WTC11 (cell line): ENCODE measurements around the gene CARS2. TPM values are rescaled to one million over a fixed set of nuclear protein-coding genes. Genes with fewer than 3 reads are reported as not detected.

Experiments used
- ATAC-seq: fragments of 200-7000 bp; cut with Tn5 transposase; 2 replicates; pipeline ENCODE4 v1.10.0; 2021; ENCODE audit warnings: mild to moderate bottlenecking, moderate library complexity
- CTCF ChIA-PET: fragments of 300-600 bp; sonication (Branson Sonifier 250); formaldehyde crosslinking; loops from one replicate; lab custom pipeline; 2021; ENCODE audit warnings: antibody characterized with exemption; lab: Charles Lee
- POLR2A ChIA-PET: fragments of 350-600 bp; sonication (Branson Sonifier 250); formaldehyde crosslinking; loops from one replicate; lab custom pipeline; 2021; ENCODE audit warnings: antibody characterized with exemption; lab: Charles Lee
- DNase-seq: peaks from one replicate; pipeline ENCODE4 v3.0.0; 2021; ENCODE audit warnings: low spot score
- H3K27ac Mint-ChIP-seq: 2 replicates; pipeline ENCODE4 v1.8.0; 2021; ENCODE audit warnings: mixed read lengths
- H3K27me3 Mint-ChIP-seq: 2 replicates; pipeline ENCODE4 v1.8.0; 2021; ENCODE audit warnings: low read depth, mild to moderate bottlenecking, moderate library complexity, mixed read lengths
- H3K36me3 Mint-ChIP-seq: 2 replicates; pipeline ENCODE4 v1.8.0; 2021; ENCODE audit warnings: mixed read lengths
- H3K4me1 Mint-ChIP-seq: 2 replicates; pipeline ENCODE4 v1.8.0; 2022; ENCODE audit warnings: mixed read lengths
- H3K4me3 Mint-ChIP-seq: 2 replicates; pipeline ENCODE4 v1.8.0; 2021; ENCODE audit warnings: mild to moderate bottlenecking, moderate library complexity, mixed read lengths
- H3K9me3 Mint-ChIP-seq: 2 replicates; pipeline ENCODE4 v1.8.0; 2021; ENCODE audit warnings: mixed read lengths
- CREM ChIP-seq: sonication (generic); formaldehyde crosslinking; IDR thresholded peaks from 2 replicates; pipeline ENCODE4 v1.8.1; 2022; ENCODE audit warnings: mild to moderate bottlenecking, missing genetic modification reagents, moderate library complexity
- ELF4 ChIP-seq: sonication (generic); formaldehyde crosslinking; IDR thresholded peaks from 2 replicates; pipeline ENCODE4 v1.8.1; 2022; ENCODE audit warnings: low read depth, mild to moderate bottlenecking, moderate library complexity, missing genetic modification reagents
- ETV6 ChIP-seq: sonication (generic); formaldehyde crosslinking; IDR thresholded peaks from 2 replicates; pipeline ENCODE4 v1.8.1; 2022; ENCODE audit warnings: mild to moderate bottlenecking, missing genetic modification reagents
- GRHL2 ChIP-seq: fragments of 250-450 bp; sonication (Bioruptor Pico); IDR thresholded peaks from 2 replicates; pipeline ENCODE4 v1.8.0; 2022; ENCODE audit warnings: mild to moderate bottlenecking, moderate library complexity; ENCODE audit not compliant: insufficient replicate concordance, severe bottlenecking
- JAZF1 ChIP-seq: fragments of 250-450 bp; sonication (Bioruptor Pico); IDR thresholded peaks from 2 replicates; pipeline ENCODE4 v1.9.0; 2021; ENCODE audit warnings: moderate library complexity, mild to moderate bottlenecking, inconsistent platforms
- JUN ChIP-seq: sonication (generic); formaldehyde crosslinking; IDR thresholded peaks from 2 replicates; pipeline ENCODE4 v1.8.0; 2023; ENCODE audit warnings: mild to moderate bottlenecking, missing genetic modification reagents
- OVOL2 ChIP-seq: fragments of 250-450 bp; sonication (Bioruptor Pico); IDR thresholded peaks from 2 replicates; pipeline ENCODE4 v1.9.0; 2021; ENCODE audit warnings: mild to moderate bottlenecking, borderline replicate concordance
- ZNF121 ChIP-seq: sonication (generic); formaldehyde crosslinking; IDR thresholded peaks from 2 replicates; pipeline ENCODE4 v1.8.0; 2023; ENCODE audit warnings: missing genetic modification reagents
- ZNF416 ChIP-seq: fragments of 250-450 bp; sonication (Bioruptor Pico); IDR thresholded peaks from 2 replicates; pipeline ENCODE4 v1.9.0; 2021; ENCODE audit warnings: mild to moderate bottlenecking, inconsistent platforms
- ZNF671 ChIP-seq: fragments of 250-450 bp; sonication (Bioruptor Pico); IDR thresholded peaks from 2 replicates; pipeline ENCODE4 v1.8.0; 2021; ENCODE audit warnings: mild to moderate bottlenecking
- total RNA-seq: library from RNA; stranded (reverse); gene quantifications from 3 replicates; pipeline ENCODE4 v1.2.3, GENCODE V29; 2021
- TF ChIP-seq, protein P1 (sequence below): sonication (generic); formaldehyde crosslinking; conservative IDR thresholded peaks from 2 replicates; pipeline ENCODE4 v1.8.1; 2023; ENCODE audit warnings: mild to moderate bottlenecking, low read depth, missing genetic modification reagents, moderate library complexity
- TF ChIP-seq, protein P2 (sequence below): sonication (generic); formaldehyde crosslinking; IDR thresholded peaks from 2 replicates; pipeline ENCODE4 v1.8.0; 2022; ENCODE audit warnings: mild to moderate bottlenecking, missing genetic modification reagents
- TF ChIP-seq, protein P3 (sequence below): sonication (generic); formaldehyde crosslinking; IDR thresholded peaks from 2 replicates; pipeline ENCODE4 v1.8.1; 2022; ENCODE audit warnings: missing genetic modification reagents, borderline replicate concordance
- TF ChIP-seq, protein P4 (sequence below): sonication (generic); formaldehyde crosslinking; IDR thresholded peaks from 2 replicates; pipeline ENCODE4 v1.8.0; 2023; ENCODE audit warnings: missing genetic modification reagents, mild to moderate bottlenecking, borderline replicate concordance
- TF ChIP-seq, protein P5 (sequence below): sonication (generic); formaldehyde crosslinking; IDR thresholded peaks from 2 replicates; pipeline ENCODE4 v1.8.1; 2023; ENCODE audit warnings: mild to moderate bottlenecking, missing genetic modification reagents
- TF ChIP-seq, protein P6 (sequence below): sonication (generic); formaldehyde crosslinking; IDR thresholded peaks from 2 replicates; pipeline ENCODE4 v1.8.0; 2022; ENCODE audit warnings: mild to moderate bottlenecking, missing genetic modification reagents
- TF ChIP-seq, protein P7 (sequence below): sonication (generic); formaldehyde crosslinking; IDR thresholded peaks from 2 replicates; pipeline ENCODE4 v1.8.0; 2023; ENCODE audit warnings: mild to moderate bottlenecking, missing genetic modification reagents

CARS2 gene
- total RNA-seq, 1 experiment from 2014 or later, result 39.9 TPM

DNA sequence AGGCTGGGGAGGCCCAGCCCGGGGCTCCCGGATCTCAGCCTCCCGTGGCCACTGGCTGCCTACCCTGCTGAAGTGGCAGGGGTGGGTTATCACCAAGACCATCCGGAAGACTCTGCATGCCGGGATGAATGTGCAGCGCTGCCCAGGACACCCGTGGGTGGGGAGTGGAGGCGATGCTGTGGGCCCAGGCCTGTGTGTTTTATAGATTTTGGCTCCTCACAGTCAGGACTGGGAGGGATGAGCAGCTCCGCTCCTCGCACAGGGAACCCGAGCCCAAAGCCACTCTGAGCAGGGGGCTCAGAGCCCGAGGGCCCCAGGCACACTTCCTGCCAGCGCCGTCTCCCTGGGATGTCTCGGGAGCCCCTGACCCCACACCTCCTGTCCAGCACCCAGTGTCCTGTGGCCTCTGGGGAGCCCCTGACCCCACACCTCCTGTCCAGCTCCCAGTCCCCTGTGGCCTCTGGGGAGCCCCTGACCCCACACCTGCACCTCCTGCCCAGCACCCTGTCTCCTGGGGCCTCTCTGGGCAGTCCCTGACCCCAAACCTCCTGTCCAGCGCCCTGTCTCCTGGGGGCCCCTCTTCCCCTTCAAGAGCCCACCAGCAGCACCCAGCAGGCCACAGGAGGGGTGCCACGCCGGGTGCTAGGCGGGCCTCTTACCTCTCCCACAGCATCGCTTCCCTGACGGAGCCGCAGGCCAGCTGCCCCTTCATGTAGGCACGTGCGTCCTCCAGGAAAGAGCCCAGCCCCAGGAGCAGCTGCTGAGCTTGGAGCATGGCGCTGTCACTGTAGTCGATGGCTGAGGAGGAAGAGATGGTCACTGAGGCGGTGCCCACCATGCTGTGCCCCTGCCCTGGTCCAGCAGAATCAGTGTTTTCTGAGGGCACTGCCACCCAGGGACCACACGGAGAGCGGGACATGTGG lies 59.2 kb downstream of the CARS2 start:
- Mint-ChIP-seq H3K36me3 (peaks cover 12% of the 10 kb centered on the region; the same call in 1 of the 2 replicates), H3K4me1 (peaks cover 4% of the 10 kb centered on the region), H3K27ac (no peak overlapping the region), H3K27me3 (no peaks in the 10 kb centered on the region), H3K4me3 (no peak overlapping the region), H3K9me3 (no peaks in the 10 kb centered on the region)
- DNase-seq (no peak), ATAC-seq (no peak)
- CTCF ChIA-PET, result interaction anchor here (0.8 to 1.3 kb wide), 2 partner anchors 20 to 53 kb away, joined by 3 to 4 read pairs; no protein-coding TSS in a partner anchor
- POLR2A ChIA-PET, result no interaction called here
- no peak for TF ChIP-seq JUN (CRISPR knock-in tag)
- no peak for TF ChIP-seq ELF4 (CRISPR knock-in tag)
- TF ChIP-seq, protein P1, sequence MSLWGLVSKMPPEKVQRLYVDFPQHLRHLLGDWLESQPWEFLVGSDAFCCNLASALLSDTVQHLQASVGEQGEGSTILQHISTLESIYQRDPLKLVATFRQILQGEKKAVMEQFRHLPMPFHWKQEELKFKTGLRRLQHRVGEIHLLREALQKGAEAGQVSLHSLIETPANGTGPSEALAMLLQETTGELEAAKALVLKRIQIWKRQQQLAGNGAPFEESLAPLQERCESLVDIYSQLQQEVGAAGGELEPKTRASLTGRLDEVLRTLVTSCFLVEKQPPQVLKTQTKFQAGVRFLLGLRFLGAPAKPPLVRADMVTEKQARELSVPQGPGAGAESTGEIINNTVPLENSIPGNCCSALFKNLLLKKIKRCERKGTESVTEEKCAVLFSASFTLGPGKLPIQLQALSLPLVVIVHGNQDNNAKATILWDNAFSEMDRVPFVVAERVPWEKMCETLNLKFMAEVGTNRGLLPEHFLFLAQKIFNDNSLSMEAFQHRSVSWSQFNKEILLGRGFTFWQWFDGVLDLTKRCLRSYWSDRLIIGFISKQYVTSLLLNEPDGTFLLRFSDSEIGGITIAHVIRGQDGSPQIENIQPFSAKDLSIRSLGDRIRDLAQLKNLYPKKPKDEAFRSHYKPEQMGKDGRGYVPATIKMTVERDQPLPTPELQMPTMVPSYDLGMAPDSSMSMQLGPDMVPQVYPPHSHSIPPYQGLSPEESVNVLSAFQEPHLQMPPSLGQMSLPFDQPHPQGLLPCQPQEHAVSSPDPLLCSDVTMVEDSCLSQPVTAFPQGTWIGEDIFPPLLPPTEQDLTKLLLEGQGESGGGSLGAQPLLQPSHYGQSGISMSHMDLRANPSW, result no peak
- no peak for TF ChIP-seq ETV6 (CRISPR knock-in tag)
- TF ChIP-seq ZNF121 (CRISPR knock-in tag), result no peak
- TF ChIP-seq OVOL2 (CRISPR knock-in tag), result no peak
- TF ChIP-seq, protein P2, sequence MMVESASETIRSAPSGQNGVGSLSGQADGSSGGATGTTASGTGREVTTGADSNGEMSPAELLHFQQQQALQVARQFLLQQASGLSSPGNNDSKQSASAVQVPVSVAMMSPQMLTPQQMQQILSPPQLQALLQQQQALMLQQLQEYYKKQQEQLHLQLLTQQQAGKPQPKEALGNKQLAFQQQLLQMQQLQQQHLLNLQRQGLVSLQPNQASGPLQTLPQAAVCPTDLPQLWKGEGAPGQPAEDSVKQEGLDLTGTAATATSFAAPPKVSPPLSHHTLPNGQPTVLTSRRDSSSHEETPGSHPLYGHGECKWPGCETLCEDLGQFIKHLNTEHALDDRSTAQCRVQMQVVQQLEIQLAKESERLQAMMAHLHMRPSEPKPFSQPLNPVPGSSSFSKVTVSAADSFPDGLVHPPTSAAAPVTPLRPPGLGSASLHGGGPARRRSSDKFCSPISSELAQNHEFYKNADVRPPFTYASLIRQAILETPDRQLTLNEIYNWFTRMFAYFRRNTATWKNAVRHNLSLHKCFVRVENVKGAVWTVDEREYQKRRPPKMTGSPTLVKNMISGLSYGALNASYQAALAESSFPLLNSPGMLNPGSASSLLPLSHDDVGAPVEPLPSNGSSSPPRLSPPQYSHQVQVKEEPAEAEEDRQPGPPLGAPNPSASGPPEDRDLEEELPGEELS (CRISPR knock-in tag), result no peak
- TF ChIP-seq, protein P3, sequence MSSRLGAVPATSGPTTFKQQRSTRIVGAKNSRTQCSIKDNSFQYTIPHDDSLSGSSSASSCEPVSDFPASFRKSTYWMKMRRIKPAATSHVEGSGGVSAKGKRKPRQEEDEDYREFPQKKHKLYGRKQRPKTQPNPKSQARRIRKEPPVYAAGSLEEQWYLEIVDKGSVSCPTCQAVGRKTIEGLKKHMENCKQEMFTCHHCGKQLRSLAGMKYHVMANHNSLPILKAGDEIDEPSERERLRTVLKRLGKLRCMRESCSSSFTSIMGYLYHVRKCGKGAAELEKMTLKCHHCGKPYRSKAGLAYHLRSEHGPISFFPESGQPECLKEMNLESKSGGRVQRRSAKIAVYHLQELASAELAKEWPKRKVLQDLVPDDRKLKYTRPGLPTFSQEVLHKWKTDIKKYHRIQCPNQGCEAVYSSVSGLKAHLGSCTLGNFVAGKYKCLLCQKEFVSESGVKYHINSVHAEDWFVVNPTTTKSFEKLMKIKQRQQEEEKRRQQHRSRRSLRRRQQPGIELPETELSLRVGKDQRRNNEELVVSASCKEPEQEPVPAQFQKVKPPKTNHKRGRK (CRISPR knock-in tag), result no peak
- TF ChIP-seq, protein P4, sequence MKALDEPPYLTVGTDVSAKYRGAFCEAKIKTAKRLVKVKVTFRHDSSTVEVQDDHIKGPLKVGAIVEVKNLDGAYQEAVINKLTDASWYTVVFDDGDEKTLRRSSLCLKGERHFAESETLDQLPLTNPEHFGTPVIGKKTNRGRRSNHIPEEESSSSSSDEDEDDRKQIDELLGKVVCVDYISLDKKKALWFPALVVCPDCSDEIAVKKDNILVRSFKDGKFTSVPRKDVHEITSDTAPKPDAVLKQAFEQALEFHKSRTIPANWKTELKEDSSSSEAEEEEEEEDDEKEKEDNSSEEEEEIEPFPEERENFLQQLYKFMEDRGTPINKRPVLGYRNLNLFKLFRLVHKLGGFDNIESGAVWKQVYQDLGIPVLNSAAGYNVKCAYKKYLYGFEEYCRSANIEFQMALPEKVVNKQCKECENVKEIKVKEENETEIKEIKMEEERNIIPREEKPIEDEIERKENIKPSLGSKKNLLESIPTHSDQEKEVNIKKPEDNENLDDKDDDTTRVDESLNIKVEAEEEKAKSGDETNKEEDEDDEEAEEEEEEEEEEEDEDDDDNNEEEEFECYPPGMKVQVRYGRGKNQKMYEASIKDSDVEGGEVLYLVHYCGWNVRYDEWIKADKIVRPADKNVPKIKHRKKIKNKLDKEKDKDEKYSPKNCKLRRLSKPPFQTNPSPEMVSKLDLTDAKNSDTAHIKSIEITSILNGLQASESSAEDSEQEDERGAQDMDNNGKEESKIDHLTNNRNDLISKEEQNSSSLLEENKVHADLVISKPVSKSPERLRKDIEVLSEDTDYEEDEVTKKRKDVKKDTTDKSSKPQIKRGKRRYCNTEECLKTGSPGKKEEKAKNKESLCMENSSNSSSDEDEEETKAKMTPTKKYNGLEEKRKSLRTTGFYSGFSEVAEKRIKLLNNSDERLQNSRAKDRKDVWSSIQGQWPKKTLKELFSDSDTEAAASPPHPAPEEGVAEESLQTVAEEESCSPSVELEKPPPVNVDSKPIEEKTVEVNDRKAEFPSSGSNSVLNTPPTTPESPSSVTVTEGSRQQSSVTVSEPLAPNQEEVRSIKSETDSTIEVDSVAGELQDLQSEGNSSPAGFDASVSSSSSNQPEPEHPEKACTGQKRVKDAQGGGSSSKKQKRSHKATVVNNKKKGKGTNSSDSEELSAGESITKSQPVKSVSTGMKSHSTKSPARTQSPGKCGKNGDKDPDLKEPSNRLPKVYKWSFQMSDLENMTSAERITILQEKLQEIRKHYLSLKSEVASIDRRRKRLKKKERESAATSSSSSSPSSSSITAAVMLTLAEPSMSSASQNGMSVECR, result no peak
- no peak for TF ChIP-seq CREM (CRISPR knock-in tag)
- no peak for TF ChIP-seq ZNF671 (CRISPR knock-in tag)
- TF ChIP-seq, protein P5, sequence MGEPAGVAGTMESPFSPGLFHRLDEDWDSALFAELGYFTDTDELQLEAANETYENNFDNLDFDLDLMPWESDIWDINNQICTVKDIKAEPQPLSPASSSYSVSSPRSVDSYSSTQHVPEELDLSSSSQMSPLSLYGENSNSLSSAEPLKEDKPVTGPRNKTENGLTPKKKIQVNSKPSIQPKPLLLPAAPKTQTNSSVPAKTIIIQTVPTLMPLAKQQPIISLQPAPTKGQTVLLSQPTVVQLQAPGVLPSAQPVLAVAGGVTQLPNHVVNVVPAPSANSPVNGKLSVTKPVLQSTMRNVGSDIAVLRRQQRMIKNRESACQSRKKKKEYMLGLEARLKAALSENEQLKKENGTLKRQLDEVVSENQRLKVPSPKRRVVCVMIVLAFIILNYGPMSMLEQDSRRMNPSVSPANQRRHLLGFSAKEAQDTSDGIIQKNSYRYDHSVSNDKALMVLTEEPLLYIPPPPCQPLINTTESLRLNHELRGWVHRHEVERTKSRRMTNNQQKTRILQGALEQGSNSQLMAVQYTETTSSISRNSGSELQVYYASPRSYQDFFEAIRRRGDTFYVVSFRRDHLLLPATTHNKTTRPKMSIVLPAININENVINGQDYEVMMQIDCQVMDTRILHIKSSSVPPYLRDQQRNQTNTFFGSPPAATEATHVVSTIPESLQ (CRISPR knock-in tag), result no peak
- TF ChIP-seq, protein P6, sequence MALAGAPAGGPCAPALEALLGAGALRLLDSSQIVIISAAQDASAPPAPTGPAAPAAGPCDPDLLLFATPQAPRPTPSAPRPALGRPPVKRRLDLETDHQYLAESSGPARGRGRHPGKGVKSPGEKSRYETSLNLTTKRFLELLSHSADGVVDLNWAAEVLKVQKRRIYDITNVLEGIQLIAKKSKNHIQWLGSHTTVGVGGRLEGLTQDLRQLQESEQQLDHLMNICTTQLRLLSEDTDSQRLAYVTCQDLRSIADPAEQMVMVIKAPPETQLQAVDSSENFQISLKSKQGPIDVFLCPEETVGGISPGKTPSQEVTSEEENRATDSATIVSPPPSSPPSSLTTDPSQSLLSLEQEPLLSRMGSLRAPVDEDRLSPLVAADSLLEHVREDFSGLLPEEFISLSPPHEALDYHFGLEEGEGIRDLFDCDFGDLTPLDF (CRISPR knock-in tag), result no peak
- TF ChIP-seq ZNF416 (CRISPR knock-in tag), result no peak
- TF ChIP-seq GRHL2 (CRISPR knock-in tag), result no peak
- no peak for TF ChIP-seq JAZF1
- TF ChIP-seq, protein P7, sequence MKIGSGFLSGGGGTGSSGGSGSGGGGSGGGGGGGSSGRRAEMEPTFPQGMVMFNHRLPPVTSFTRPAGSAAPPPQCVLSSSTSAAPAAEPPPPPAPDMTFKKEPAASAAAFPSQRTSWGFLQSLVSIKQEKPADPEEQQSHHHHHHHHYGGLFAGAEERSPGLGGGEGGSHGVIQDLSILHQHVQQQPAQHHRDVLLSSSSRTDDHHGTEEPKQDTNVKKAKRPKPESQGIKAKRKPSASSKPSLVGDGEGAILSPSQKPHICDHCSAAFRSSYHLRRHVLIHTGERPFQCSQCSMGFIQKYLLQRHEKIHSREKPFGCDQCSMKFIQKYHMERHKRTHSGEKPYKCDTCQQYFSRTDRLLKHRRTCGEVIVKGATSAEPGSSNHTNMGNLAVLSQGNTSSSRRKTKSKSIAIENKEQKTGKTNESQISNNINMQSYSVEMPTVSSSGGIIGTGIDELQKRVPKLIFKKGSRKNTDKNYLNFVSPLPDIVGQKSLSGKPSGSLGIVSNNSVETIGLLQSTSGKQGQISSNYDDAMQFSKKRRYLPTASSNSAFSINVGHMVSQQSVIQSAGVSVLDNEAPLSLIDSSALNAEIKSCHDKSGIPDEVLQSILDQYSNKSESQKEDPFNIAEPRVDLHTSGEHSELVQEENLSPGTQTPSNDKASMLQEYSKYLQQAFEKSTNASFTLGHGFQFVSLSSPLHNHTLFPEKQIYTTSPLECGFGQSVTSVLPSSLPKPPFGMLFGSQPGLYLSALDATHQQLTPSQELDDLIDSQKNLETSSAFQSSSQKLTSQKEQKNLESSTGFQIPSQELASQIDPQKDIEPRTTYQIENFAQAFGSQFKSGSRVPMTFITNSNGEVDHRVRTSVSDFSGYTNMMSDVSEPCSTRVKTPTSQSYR (CRISPR knock-in tag), result no peak
